ENCODE results near the gene DNAH1. TPM values are rescaled to one million over a fixed set of nuclear protein-coding genes. Genes with fewer than 3 reads are reported as not detected.

DNAH1 gene
- total and polyA plus RNA-seq, 2 of the 13 experiments (the other 11 are each of a cell fraction or from before 2014, with no cell fraction given) = 0.64 to 3.5 TPM

GRCh38 chr3:52291508-52292181 is 24.5 kb upstream of the DNAH1 start (continued):
- TF ChIP-seq ZNF503 (CRISPR knock-in tag; IDR thresholded peaks at IDR 0.05) = no peak
- TF ChIP-seq ZNF576 (CRISPR knock-in tag; IDR thresholded peaks at IDR 0.05) = no peak
- no peak for TF ChIP-seq TSC22D2 (CRISPR knock-in tag; IDR thresholded peaks at IDR 0.05; ENCODE audit: borderline replicate concordance)
- TF ChIP-seq SALL1 (CRISPR knock-in tag; IDR thresholded peaks at IDR 0.05) = peak; percentile 21; the same call in 1 of the 2 replicates
- no peak for TF ChIP-seq NRL (CRISPR knock-in tag; IDR thresholded peaks at IDR 0.05; ENCODE audit: borderline replicate concordance)
- TF ChIP-seq FOXA3 (CRISPR knock-in tag; IDR thresholded peaks at IDR 0.05) = 0 out of 2 replicates have a peak, but pooled peaks have one; percentile 19
- TF ChIP-seq PAF1 (CRISPR knock-in tag; IDR thresholded peaks at IDR 0.05) = no peak
- no peak for TF ChIP-seq ZNF740 (CRISPR knock-in tag; IDR thresholded peaks at IDR 0.05)
- TF ChIP-seq IRF9 (CRISPR knock-in tag; IDR thresholded peaks at IDR 0.05; ENCODE audit: borderline replicate concordance) = no peak
- TF ChIP-seq SP4 (CRISPR knock-in tag; IDR thresholded peaks at IDR 0.05) = 0 out of 2 replicates have a peak, but pooled peaks have one; percentile 19
- no peak for TF ChIP-seq ZNF143 (CRISPR knock-in tag; IDR thresholded peaks at IDR 0.05)
- no peak for TF ChIP-seq TCF7 (IDR thresholded peaks at IDR 0.05; ENCODE audit: low read depth)
- TF ChIP-seq ZFP91 (CRISPR knock-in tag; IDR thresholded peaks at IDR 0.05; ENCODE audit: borderline replicate concordance) = no peak
- TF ChIP-seq ZNF704 (CRISPR knock-in tag; IDR thresholded peaks at IDR 0.05; ENCODE audit: borderline replicate concordance) = no peak
- TF ChIP-seq KDM5B (CRISPR knock-in tag; IDR thresholded peaks at IDR 0.05; ENCODE audit: borderline replicate concordance) = 0 out of 2 replicates have a peak, but pooled peaks have one; percentile 14
- TF ChIP-seq DNMT3B (CRISPR knock-in tag; conservative IDR thresholded peaks at IDR 0.05) = no peak
- TF ChIP-seq ZNF337 (CRISPR knock-in tag; IDR thresholded peaks at IDR 0.05; ENCODE audit: borderline replicate concordance, low read depth) = no peak
- TF ChIP-seq ZMYM3 (CRISPR knock-in tag; IDR thresholded peaks at IDR 0.05) = no peak
- no peak for TF ChIP-seq ZNF761 (CRISPR knock-in tag; conservative IDR thresholded peaks at IDR 0.05)
- TF ChIP-seq ARNTL (CRISPR knock-in tag; IDR thresholded peaks at IDR 0.05) = no peak
- TF ChIP-seq ZNF563 (CRISPR knock-in tag; IDR thresholded peaks at IDR 0.05) = no peak
- TF ChIP-seq ISX (CRISPR knock-in tag; conservative IDR thresholded peaks at IDR 0.05) = no peak
- no peak for TF ChIP-seq ZNF460 (CRISPR knock-in tag; IDR thresholded peaks at IDR 0.05; ENCODE audit: borderline replicate concordance)
- no peak for TF ChIP-seq EHMT2 (IDR thresholded peaks at IDR 0.05; ENCODE audit: borderline replicate concordance, low read depth, low read length)
